Gastroesophageal sphincter (tissue), 4 donors: ENCODE measurements around the gene ENDOD1. TPM values are rescaled to one million over a fixed set of nuclear protein-coding genes. Genes with fewer than 3 reads are reported as not detected.

Experiments
- ATAC-seq: fragments of 150-250 bp; one replicate; pipeline ENCODE4 v1.9.1; 2016; ENCODE audit warnings: mild to moderate bottlenecking, moderate library complexity
- H3K27ac ChIP-seq, 4 donors: fragments of 200-600 bp; sonication (generic) in 3 of 4; 1 replicate in 3 of 4; 2 replicates in 1 of 4; pipeline ENCODE4 v1.5.1; 2016 to 2019
- H3K27me3 ChIP-seq: fragments of 200-600 bp; sonication (generic); one replicate; pipeline ENCODE4 v1.5.1; 2019
- H3K36me3 ChIP-seq, 2 donors: fragments of 200-600 bp; sonication (generic); one replicate each; pipeline ENCODE4 v1.5.1; 2019; ENCODE audit warnings: control low read depth in 1 of 2
- H3K4me1 ChIP-seq, 3 donors: fragments of 200-600 bp; sonication (generic); 1 replicate in 2 of 3; 2 replicates in 1 of 3; pipeline ENCODE4 v1.5.1; 2016 to 2019; ENCODE audit warnings: control low read depth in 2 of 3
- H3K4me3 ChIP-seq, 2 donors: fragments of 200-600 bp; sonication (generic); one replicate each; pipeline ENCODE4 v1.5.1; 2019; ENCODE audit warnings: mild to moderate bottlenecking in 1 of 2, moderate library complexity in 1 of 2
- H3K9me3 ChIP-seq, 3 donors: fragments of 200-600 bp; sonication (generic); one replicate each; pipeline ENCODE4 v1.5.1; 2017 to 2019; ENCODE audit warnings: control low read depth in 2 of 3
- CTCF ChIP-seq, 4 experiments: fragments of 200-600 bp in 2 of 4; fragments of 450-650 bp in 2 of 4; sonication (generic) in 1 of 4; IDR thresholded peaks; one replicate each; pipeline ENCODE4 v1.5.1; 2017 to 2019; ENCODE audit warnings: antibody characterized with exemption in 4 of 4, mild to moderate bottlenecking in 2 of 4, moderate library complexity in 2 of 4
- EP300 ChIP-seq: sonication (generic); formaldehyde crosslinking; IDR thresholded peaks from one replicate; pipeline ENCODE4 v1.6.1; 2017; ENCODE audit warnings: antibody characterized with exemption, mild to moderate bottlenecking
- POLR2A ChIP-seq, 2 donors: fragments of 450-650 bp; IDR thresholded peaks; one replicate each; pipeline ENCODE4 v1.6.1; 2017; ENCODE audit warnings: antibody characterized with exemption in 2 of 2, mild to moderate bottlenecking in 2 of 2, moderate library complexity in 1 of 2
- POLR2AphosphoS5 ChIP-seq: sonication (generic); formaldehyde crosslinking; IDR thresholded peaks from one replicate; pipeline ENCODE4 v1.6.1; 2017; ENCODE audit warnings: antibody characterized with exemption
- WGBS, 2 donors: methylation state at CpG; one replicate each; pipeline ENCODE4 v1.1.5; 2018; ENCODE audit warnings: low coverage in 1 of 2; 5-methylcytosine and 5-hydroxymethylcytosine counted together
- total RNA-seq, 4 donors: library from RNA; depleted of rRNA; stranded (reverse); fragments of >200 nt; gene quantifications; one replicate each; pipeline ENCODE4 v1.1.0, GENCODE V29; 2016

ENDOD1 gene
- total RNA-seq, 4 donors from 2014 or later, result 34.6 to 68.3 (median 54.6) TPM

DNA sequence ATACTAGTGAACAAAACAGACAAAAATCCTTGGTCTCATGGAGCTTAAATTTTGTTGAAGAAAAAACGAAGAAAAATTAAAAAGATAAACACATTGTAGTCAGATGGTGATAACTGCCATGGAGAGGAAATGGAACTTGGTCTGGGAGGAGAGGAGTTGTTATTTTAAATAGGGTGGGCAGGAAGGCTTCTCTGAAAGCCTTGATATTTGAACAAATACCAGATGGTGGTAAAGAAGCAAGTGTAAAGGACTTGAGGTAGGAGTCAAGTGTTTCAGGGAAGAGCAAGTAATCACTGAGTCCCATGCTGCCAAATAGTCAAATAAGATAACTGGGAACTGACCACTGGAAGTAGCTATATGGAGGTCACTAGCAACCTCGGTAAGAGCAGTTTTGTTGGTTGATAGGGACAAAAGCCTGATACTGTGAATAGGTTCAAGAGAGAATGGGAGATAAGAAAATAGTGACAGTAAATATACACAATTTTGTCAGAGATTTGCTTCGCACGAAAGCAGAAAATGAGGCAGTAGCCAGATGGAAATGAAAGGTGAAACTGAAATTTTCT lies 86.3 kb downstream of the ENDOD1 start:
- TF ChIP-seq EP300 (no peak), POLR2A (IDR thresholded peaks at IDR 0.05) (no peak), CTCF (IDR thresholded peaks at IDR 0.05) (no peak), POLR2AphosphoS5 (no peak)
- Histone ChIP-seq H3K27me3 (no peaks in the 10 kb centered on the region), H3K4me1 (no peaks in the 10 kb centered on the region), H3K36me3 (peaks cover 0 to 65% of the 10 kb centered on the region in 2 donors), H3K9me3 (no peaks in the 10 kb centered on the region), H3K4me3 (no peak overlapping the region), H3K27ac (no peak overlapping the region)
- no peak for ATAC-seq
- WGBS, 2 donors, result 73 to 83% methylated on average over 3 to 4 of the region's 4 CpGs

Other genes with a start within 250 kb of the ENDOD1 start
- gene CWC15, start 116.3 kb upstream of the ENDOD1 start, total RNA-seq, result 10 to 100 TPM; 32.9 to 54.8 (median 44.1) TPM
- under 1 TPM; 0.67 to 0.89 (median 0.79) TPM for gene KDM4D, start 116.1 kb upstream of the ENDOD1 start, total RNA-seq
- not detected for gene KDM4E, start 64.6 kb upstream of the ENDOD1 start, total RNA-seq
- under 1 TPM in 1 of 4 donors, not detected in 3; 0.15 TPM for gene KDM4F, start 40.4 kb upstream of the ENDOD1 start, total RNA-seq
- 10 to 100 TPM; 28.6 to 34.9 (median 33.0) TPM for gene SRSF8, start 22.9 kb upstream of the ENDOD1 start, total RNA-seq
- gene SESN3, start 141.4 kb downstream of the ENDOD1 start, total RNA-seq, result 10 to 100 TPM; 24.5 to 32.8 (median 28.8) TPM